Measurements from ENCODE around the gene VENTX.

Gene VENTX, protein sequence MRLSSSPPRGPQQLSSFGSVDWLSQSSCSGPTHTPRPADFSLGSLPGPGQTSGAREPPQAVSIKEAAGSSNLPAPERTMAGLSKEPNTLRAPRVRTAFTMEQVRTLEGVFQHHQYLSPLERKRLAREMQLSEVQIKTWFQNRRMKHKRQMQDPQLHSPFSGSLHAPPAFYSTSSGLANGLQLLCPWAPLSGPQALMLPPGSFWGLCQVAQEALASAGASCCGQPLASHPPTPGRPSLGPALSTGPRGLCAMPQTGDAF

DNA sequence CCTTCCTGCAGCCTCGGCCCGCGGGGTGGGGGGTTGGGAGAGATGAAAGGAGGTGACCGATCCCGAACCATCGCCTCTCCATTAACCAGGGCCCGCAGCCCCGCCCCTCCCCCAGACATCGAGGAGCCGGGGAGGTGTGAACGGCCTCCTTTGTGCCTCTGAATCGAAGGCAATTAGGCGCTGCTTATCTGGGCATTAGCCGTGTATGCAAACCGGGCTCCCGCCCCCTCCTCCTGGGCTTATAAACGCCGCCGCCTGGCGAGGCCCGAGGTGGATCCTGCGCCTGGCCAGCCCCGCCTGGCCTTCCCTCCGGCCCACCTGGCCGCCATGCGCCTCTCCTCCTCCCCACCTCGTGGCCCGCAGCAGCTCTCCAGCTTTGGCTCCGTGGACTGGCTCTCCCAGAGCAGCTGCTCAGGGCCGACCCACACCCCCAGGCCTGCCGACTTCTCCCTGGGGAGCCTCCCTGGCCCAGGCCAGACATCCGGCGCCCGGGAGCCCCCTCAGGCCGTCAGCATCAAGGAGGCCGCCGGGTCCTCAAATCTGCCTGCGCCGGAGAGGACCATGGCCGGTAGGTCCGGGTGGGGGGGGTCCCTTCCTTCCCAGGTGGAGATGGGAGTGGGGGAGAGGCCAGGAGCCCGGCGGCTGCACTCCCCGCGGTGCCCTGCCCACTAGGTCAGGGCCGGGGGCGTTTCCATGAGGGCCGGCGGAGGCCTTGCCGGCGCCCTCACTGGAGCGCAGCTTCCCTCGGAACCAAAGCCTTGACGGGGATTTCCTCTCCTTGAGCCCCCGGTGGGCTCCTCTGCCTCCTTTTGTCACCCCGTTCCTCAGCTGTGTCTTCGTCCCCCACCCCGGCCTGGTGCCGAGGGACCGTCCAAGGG, at the start of gene VENTX:
VENTX (plus strand) TSS at position 268 of the 878 bp plus-strand sequence; CDS start at position 328, 60 bp downstream.
- DNase-seq (ENCODE audit: low read depth): no peak

DNA sequence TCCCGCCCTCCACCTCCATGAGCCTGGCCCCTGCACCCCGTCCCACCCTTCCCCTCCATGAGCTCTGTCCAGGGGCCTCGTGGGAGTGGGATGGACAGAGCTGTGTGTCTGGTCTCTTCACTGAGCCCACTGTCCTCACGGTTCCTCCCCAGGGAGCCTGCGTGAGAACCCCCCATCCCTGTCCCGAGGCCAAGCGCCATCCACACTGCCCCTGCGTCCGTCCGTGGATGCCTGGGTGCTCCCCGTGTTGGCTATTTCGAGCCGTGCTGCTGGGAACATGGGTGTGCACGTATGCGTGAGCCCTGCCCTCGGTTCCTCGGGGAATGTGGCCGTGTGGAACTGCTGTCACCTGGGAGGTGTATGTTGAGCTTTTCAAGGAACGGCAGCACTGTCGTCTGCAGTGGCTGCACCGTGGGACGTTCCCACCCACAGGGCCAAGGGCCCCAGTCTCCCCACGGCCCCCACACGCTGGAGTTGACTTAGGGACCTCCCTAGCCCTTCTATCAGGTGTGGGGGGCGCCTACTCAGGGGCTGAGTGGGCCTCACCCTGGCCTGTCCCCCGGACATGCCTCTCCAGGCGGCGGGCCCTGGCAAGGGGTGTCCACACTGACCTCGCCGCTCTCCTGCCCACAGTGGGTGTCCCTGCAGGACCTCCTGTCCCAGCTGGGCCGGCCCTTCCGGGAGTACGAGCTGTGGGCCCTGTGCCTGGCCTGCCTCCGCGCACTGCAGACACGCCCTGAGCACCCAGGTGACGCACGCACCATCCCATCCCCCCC, 49.6 kb upstream of the VENTX start:
- DNase-seq (ENCODE audit: low read depth): no peak

DNA sequence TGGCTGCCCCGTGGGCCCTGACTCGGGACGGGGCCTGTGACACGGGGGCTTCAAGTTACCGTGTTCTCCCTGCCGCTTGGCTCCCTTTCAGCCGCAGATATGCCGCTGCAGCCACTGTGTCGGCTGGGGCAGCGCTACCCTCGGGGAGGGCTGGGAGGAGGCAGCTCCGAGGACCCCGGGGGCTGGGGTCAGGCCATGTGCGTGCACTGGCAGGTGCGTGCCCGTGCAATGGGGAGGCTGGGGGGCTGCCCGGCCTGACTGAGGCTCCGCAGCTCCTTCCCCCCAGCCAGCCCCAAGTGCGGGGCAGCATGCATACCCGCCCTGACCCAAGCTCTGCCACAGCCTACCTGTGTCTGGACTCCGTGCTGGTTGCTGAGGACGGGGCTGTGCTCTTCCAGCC, 48.4 kb upstream of the VENTX start:
- no peak for DNase-seq (ENCODE audit: low read depth)

DNA sequence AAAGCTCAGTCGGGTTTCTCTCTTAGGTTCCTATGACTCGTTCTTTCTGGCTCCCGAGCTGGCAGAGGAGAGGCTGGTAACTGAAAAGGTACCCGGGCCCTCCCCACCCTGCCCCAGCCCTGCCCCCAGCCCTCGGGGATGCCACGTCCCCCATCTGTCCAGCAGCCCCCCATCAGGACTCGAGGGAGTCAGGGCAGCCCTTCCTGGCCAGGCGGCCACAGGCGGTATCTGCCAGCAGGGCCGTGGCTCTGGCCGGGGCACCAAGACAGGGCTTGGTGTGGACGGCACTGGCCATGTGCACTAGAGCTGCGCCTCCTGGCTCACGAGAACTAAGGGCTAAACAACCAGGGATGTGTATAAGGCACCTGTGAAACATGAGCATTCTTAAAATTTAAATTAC, 47.9 kb upstream of the VENTX start:
- no peak for DNase-seq (ENCODE audit: low read depth)

DNA sequence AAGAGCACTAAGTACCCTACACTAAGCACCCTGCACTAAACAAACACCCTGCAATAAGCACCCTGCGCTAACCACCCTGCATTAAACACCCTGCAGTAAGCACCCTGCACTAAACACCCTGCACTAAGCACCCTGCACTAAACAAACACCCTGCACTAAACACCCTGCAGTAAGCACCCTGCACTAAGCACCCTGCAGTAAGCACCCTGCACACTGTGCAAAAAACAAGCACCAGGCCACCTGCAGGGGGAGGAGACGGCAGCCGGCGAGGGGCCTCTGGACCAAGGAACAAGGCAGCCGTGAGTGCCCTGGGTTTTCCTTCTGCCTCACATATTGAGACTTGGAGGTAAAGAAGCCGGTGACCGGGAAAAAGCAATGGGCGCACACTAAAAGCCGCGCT, 47.4 kb upstream of the VENTX start:
- DNase-seq (ENCODE audit: low read depth): no peak

DNA sequence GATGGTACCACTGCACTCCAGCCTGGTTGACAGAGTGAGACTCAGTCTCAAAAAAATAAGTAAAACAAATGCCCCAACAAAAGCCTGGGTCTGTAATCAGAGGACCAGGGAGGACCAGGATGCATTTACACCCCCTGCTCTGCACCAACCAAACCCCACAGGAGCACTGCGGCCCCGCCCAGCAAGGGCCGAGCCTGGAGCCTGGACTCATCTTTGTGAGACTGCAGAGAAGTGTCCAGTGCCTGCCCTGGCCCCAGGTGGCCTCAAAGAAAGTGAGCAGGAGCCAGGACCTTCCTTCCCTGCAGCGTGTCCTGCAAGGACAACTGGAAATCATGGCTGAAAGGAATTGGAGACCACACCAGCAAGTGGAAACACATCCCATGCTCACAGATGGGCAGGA, 46.0 kb upstream of the VENTX start:
- DNase-seq (ENCODE audit: low read depth): no peak

DNA sequence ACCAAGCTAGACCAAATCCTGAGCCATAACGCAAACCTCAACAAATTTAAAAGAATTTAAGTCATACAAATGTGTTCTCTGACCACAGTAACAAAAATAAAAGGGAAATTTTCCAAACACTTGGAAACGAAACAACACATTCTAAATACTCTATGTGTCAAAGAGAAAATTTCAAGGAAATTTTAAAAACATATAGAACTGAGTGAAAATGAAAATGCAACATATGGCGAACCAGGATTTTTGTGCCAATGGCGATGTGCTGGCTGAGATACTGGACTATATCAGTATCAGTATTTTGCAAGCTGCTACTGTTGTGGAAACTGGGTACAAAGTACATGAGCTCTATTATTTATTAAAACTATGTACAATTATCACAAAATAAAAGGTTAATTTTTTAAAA, 43.5 kb upstream of the VENTX start:
- DNase-seq (ENCODE audit: low read depth): no peak

DNA sequence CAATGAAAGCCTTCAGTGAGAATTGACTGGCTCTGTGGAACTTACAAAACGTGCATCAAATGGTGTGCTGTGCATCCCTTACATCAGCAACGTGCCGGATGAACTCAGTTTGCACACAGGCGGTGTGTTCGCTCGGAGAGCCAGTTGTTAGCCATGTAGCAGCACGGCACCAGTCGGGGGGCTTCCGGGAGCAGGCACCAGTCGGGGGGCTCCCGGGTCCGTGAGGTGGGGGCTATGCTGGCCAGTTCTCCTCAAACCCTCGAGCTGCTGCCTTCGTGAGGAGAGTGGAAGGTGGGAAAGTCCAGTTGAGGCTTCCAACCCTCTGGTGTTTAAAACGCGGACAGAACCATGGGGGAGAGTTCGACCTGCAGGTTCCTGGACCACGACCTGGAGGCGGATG, 42.6 kb upstream of the VENTX start:
- DNase-seq (ENCODE audit: low read depth): no peak

DNA sequence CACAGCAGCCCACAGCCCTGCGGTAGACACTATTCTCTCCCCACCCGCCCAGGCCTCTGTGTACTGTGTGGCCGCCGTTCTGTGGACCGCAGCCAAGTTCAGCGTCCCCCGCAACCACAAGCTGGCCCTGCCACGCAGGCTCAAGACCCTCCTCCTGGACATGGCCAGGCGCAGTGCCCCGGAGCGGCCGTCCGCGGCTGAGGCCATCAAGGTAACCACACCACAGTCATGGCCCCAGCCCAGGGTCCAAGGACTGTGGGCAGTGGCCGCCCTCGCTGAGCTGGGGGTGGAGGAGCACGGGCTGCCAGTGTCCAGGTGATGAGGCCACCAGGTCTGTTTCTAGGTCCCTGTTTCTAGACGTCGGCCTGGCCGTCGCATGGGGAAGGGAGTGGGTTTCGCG, 42.0 kb upstream of the VENTX start:
- no peak for DNase-seq (ENCODE audit: low read depth)

DNA sequence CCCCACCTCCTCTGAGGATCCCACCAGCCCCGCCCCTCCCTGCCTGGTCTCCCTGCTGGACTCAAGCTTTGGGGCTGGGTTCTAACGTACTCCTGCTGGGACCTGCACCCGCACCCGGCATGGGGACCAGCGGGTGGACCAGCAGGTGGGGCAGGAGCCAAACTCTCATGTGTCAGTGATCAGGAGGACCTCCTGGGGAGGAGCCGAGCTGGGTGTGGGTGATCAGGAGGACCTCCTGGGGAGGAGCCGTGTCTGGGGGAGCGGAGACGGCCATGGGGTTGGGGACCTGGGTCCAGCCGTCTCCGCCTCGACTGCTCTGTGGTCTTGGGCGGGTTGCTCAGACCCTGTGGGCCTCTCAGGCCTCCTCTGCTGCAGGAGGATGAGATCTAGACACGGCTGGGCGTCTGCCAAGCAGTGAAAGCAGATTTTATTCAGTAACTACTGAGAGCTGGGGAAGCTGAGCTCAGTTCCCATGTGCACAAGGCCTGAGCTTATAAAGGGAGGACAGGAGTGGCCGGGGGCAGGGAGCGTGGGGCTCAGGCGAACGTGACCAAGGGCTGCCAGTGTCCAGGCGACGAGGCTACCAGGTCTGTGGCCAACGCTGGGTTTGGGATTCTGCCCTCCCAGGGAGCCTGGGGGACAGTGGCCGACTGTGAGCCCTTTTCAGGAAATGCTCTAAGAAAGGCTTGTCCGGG, 41.3 kb upstream of the VENTX start:
- no peak for DNase-seq (ENCODE audit: low read depth)

DNA sequence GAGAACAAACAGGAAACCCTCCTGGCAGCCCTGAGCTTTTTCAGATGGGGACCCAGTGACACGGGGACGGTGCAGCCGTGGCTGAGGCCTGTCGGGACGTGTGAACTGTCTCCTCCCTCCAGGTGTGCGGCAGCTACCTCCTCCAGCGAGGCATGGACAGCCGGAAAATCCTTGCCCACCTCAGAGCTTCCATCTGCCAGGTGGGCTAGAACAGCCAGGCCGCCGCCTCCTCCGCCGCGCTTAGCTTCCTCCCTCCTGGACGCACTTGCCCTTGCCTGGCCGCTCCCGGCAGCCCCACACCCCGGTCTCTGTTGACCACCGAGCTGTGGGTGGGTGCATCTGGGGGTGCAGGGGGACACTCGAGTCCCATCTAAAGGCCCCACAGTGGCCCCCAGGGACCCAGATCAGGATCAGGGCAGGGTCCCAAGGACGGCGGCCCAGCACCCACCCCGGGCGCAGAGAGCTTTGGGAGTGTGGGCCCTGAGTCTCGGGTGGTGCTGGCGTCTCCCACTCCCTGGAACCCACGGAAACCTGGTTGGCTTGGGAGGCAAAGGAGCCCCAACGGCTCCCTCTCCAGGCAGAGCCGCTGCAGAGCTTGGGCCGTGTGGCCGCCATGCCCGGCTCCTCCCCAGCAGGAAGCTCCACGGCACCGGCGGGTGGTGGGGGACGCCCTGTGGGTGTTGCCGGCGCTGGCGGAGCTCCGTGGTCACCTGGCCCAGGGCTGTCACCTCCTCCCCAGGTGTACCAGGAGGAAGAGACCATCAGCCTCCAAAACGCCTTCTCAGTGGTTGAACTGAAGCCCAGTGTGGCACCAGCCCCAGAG, 40.5 kb upstream of the VENTX start:
- no peak for DNase-seq (ENCODE audit: low read depth)

DNA sequence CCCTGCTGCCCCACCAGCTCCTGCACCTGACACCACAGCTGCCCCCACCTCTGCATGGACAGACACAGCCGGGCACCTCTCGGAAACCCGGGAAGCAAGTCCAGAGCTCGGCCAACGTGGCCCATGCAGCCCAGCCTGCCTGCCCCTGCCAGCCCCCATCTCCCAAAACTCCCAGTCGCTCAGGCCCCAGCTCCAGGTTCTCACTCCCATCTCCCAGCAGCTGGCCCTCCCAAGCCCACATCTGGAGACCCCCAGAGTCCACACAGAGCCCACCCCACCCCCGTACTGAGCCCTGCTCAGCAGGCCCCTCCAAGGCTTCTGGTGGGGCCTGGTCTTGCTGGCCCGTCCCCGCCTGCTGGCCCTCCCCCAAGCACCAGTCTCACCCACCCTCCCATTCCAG, 39.9 kb upstream of the VENTX start:
- DNase-seq (ENCODE audit: low read depth): no peak

DNA sequence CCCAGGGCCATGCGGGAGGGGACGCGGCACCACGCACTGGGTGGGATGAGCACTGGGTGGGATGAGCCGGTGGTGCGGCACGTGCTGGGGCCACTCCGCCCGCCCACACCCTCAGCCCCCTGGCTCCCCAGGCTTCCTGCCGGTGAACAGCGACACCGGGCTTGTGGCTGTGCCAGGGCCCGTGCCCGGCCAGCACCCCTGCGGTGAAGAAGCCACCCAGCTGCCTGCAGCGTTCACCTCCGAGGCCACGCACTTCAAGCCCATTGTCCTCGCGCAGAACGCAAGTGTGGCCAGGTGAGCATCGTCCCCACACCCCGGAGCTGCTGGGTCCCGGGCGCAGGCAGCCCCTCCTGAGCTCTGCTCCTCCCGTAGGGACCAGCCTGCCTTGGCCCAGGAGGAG, 39.4 kb upstream of the VENTX start:
- DNase-seq (ENCODE audit: low read depth): no peak

DNA sequence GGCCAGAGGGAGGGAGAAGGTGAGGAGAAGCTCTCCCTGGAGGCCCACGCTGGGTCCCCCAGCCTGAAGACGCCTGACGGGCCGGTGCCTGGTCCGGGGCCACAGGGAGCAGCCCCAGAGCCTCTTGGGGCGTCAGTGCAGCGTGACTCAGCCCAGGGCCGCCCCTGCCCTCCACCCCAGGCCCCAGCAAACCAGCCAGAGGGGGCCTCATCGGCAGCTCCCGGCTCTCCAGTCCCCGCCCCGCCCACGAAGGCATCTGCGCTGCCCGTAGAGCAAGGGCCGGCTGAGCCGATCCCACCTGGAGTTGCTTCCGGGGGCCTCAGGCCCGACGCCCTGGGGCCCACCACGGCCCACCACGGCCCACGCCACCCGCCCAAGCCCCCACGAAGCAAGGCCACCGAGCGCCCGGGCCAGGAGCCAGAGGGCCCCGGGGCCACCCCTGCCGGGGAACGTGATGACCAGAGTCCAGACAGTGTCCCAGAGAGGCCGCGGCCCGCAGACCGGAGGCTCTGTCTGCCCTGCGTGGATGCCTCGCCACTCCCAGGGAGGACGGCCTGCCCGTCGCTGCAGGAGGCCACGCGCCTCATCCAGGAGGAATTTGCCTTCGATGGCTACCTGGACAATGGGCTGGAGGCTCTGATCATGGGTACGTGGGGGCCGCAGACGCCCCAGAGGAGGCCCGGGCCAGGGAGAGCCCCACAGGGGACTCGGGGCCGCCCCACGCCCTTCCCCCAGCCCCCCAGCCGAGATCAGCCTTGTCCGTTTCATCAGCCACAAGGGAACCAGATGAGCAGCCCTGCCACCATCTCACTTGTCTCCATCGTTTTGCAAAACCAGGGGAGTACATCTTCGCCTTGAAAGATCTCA, 38.8 kb upstream of the VENTX start:
- no peak for DNase-seq (ENCODE audit: low read depth)

DNA sequence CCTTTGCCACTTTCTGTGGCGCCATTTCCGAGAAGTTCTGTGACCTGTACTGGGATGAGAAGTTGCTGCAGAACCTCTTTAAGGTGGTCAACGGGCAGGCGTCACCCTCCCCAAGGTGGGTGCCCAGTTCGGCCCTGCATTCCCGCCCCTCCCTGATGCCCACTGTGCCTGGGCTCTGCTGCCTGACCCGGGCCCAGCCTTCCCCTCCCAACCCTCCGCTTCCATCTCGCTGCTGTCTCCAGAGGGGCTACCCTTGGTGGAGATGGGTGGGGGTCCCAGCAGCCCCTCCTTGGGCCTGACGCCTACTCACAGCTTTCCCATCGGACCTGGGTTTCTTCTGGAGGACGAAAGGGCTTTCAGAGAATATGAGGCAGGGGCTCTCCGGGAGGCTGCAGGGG, 38.2 kb upstream of the VENTX start:
- no peak for DNase-seq (ENCODE audit: low read depth)

DNA sequence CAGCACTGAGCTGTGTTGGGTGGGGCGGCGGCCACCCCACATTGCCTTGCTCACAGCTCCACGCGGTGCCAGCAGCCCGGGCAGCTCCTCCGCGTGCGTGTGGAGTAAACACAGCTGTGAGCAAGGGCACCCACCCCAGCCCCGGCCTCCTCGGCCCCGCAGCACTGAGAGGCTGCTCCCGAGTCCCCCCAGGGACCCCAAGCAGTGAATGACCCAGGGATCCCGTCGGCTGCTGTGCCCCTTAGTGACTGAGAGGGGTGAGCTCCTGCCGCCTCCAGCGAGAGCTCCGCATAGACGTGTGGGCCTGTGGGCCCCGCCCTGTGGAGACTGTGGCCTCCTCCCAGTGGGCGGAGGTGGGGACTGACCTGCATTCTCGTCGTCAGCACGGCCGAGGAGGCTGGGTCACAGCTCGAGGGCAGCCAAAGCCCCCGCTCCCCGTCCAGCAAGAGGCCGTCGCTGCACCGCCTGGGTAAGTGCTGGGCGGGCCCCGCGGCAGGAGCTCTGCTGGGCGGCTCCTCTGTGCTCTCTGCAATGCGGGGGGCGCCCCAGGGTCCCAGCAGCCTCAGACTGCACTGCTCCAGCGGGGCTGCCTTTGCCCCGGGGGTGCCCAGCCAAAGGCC, 37.6 kb upstream of the VENTX start:
- DNase-seq (ENCODE audit: low read depth): no peak

DNA sequence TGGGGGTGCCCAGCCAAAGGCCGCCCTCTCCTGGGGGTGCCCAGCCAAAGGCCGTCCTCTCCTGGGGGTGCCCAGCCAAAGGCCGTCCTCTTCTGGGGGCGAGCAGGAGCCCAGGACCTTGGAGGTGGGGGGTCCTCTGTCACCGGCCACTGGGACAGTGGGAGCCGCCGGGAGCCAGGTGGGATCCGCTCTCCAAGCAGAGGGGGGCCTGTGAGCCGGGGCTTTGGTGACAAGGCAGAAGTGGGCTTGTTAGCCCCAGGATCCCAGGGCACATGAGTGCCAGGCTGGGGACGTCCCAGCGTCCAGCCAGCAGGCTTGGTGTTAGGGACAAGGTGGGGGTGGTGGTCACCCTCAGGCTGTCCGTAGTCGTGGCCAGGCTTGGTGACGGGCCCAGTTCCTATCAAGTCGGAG, 37.0 kb upstream of the VENTX start:
- DNase-seq (ENCODE audit: low read depth): no peak

DNA sequence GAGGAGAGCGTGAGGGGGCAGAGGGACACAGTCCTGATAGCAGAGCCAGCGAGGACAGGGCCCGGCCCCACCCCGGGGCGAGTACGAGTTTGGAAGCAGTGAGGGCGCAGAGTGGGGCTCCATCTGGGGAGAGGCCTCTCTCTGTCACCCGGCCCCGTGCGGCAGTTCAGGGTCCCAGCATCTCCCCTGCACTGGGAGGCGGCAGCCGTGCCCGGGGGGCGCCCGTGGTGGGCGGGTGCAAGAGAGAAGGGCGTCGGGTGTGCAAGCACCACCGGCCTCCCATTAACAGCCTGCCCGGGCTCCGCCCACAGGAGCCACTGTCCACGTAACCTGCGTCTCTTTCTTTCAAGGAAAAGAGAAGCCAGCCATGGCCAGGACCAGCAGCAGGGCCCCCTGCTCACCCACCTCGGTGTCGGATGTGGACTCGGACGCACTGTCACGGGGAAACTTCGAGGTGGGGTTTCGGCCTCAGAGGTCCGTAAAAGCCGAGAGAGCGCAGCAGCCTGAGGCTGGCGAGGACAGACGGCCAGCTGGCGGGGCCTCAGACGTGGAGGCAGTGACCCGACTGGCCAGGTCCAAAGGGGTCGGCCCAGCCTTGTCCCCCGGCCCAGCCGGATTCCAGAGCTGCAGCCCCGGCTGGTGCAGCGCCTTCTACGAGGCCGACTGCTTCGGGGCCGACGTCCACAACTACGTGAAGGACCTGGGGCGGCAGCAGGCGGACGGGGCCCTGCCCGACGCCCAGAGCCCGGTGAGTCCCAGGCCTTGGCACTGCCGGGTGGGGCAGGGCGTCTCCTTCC, 36.3 kb upstream of the VENTX start:
- no peak for DNase-seq (ENCODE audit: low read depth)

All from activated T-cell treated with anti-CD3 and anti-CD28 coated beads for 48 hours (primary cell).